Measurements from ENCODE around the gene MPP3.
"Not testable (repeated sequence)": the region's sequence is repeated elsewhere in the genome, so short reads cannot be mapped to it uniquely, and the experiment has no call there.

The MPP3 gene

GRCh38 chr17:43852571-43852970 is 19.6 kb upstream of the MPP3 start:
- Mint-ChIP-seq H3K4me1 (ENCODE audit: low read depth) (no peaks in the 10 kb centered on the region), H3K9me3 (no peaks in the 10 kb centered on the region), H3K27ac (no peak overlapping the region)

GRCh38 chr17:43849116-43849515 is 16.2 kb upstream of the MPP3 start:
- H3K36me3 Mint-ChIP-seq (ENCODE audit: low read depth) = no peaks in the 10 kb centered on the region
- no peak overlapping the region for H3K4me3 Mint-ChIP-seq
- no peaks in the 10 kb centered on the region for H3K9me3 Mint-ChIP-seq
- DNase-seq = no peak
- H3K4me1 Mint-ChIP-seq (ENCODE audit: low read depth) = no peaks in the 10 kb centered on the region
- no peak overlapping the region for H3K27ac Mint-ChIP-seq
- H3K27me3 Mint-ChIP-seq = peaks cover 33% of the 10 kb centered on the region

More at GRCh38 chr17:43852571-43852970, 19.6 kb upstream of the MPP3 start:
- H3K36me3 Mint-ChIP-seq (ENCODE audit: low read depth) = no peaks in the 10 kb centered on the region
- no peak for DNase-seq
- H3K4me3 Mint-ChIP-seq = no peak overlapping the region
- peaks cover 40% of the 10 kb centered on the region for H3K27me3 Mint-ChIP-seq

GRCh38 chr17:43848601-43849000 is 15.7 kb upstream of the MPP3 start:
- H3K27ac Mint-ChIP-seq = no peak overlapping the region
- no peak for DNase-seq
- no peaks in the 10 kb centered on the region for H3K9me3 Mint-ChIP-seq
- H3K4me1 Mint-ChIP-seq (ENCODE audit: low read depth) = no peaks in the 10 kb centered on the region
- peaks cover 33% of the 10 kb centered on the region for H3K27me3 Mint-ChIP-seq
- H3K4me3 Mint-ChIP-seq = no peak overlapping the region
- H3K36me3 Mint-ChIP-seq (ENCODE audit: low read depth) = no peaks in the 10 kb centered on the region

GRCh38 chr17:43846963-43847371 is 14.0 kb upstream of the MPP3 start, which contains the start of gene CD300LG:
Gene CD300LG, plus strand, starts transcription at chr17:43847176. Its CDS starts 41 bp downstream, at chr17:43847217.
- H3K4me1 Mint-ChIP-seq (ENCODE audit: low read depth) = no peaks in the 10 kb centered on the region
- no peak within 1 kb of the TSS for H3K27ac Mint-ChIP-seq
- no peaks in the 10 kb centered on the region for H3K9me3 Mint-ChIP-seq
- no peak for DNase-seq
- no peak within 1 kb of the TSS for H3K4me3 Mint-ChIP-seq
- peaks cover 29% of the 10 kb centered on the region for H3K27me3 Mint-ChIP-seq
- no peaks in the 10 kb centered on the region for H3K36me3 Mint-ChIP-seq (ENCODE audit: low read depth)

- no peaks in the 10 kb centered on the region for H3K36me3 Mint-ChIP-seq (ENCODE audit: low read depth)
- H3K4me3 Mint-ChIP-seq = no peak overlapping the region
- peaks cover 31% of the 10 kb centered on the region for H3K27me3 Mint-ChIP-seq
- no peaks in the 10 kb centered on the region for H3K4me1 Mint-ChIP-seq (ENCODE audit: low read depth)
- H3K9me3 Mint-ChIP-seq = no peaks in the 10 kb centered on the region
- no peak overlapping the region for H3K27ac Mint-ChIP-seq
- DNase-seq = peak; percentile 87
Measured at GRCh38 chr17:43846221-43846712, 13.3 kb upstream of the MPP3 start.

- DNase-seq = no peak
- Mint-ChIP-seq H3K4me3 (no peak overlapping the region), H3K27ac (no peak overlapping the region), H3K4me1 (ENCODE audit: low read depth) (no peaks in the 10 kb centered on the region), H3K36me3 (ENCODE audit: low read depth) (no peaks in the 10 kb centered on the region), H3K27me3 (peaks cover 31% of the 10 kb centered on the region), H3K9me3 (no peaks in the 10 kb centered on the region)
Measured at GRCh38 chr17:43845766-43846165, 12.8 kb upstream of the MPP3 start.

GRCh38 chr17:43844241-43844640 is 11.3 kb upstream of the MPP3 start:
- DNase-seq = no peak
- Mint-ChIP-seq H3K4me1 (ENCODE audit: low read depth) (no peaks in the 10 kb centered on the region), H3K27me3 (peaks cover 42% of the 10 kb centered on the region), H3K4me3 (no peak overlapping the region), H3K9me3 (no peaks in the 10 kb centered on the region), H3K27ac (no peak overlapping the region), H3K36me3 (ENCODE audit: low read depth) (no peaks in the 10 kb centered on the region)

- Mint-ChIP-seq H3K9me3 (no peaks in the 10 kb centered on the region), H3K36me3 (ENCODE audit: low read depth) (no peaks in the 10 kb centered on the region), H3K4me1 (ENCODE audit: low read depth) (no peaks in the 10 kb centered on the region), H3K4me3 (no peak overlapping the region), H3K27me3 (peaks cover 34% of the 10 kb centered on the region), H3K27ac (no peak overlapping the region)
- DNase-seq = no peak
Measured at GRCh38 chr17:43842975-43843325, 10.0 kb upstream of the MPP3 start.

- not testable (repeated sequence) for H3K9me3 Mint-ChIP-seq; DNase-seq; H3K4me1 Mint-ChIP-seq (ENCODE audit: low read depth)
Measured at GRCh38 chr17:43842091-43842974, 9.4 kb upstream of the MPP3 start.

GRCh38 chr17:43841282-43841681 is 8.3 kb upstream of the MPP3 start:
- Mint-ChIP-seq H3K36me3 (ENCODE audit: low read depth) (no peaks in the 10 kb centered on the region), H3K27ac (no peak overlapping the region), H3K27me3 (peaks cover 36% of the 10 kb centered on the region), H3K9me3 (no peaks in the 10 kb centered on the region), H3K4me1 (ENCODE audit: low read depth) (no peaks in the 10 kb centered on the region), H3K4me3 (no peak overlapping the region)
- no peak for DNase-seq

More at GRCh38 chr17:43842091-43842974, 9.4 kb upstream of the MPP3 start:
- H3K4me3 Mint-ChIP-seq; H3K36me3 Mint-ChIP-seq (ENCODE audit: low read depth); H3K27ac Mint-ChIP-seq: not testable (repeated sequence)
- peaks cover 33% of the 10 kb centered on the region for H3K27me3 Mint-ChIP-seq

GRCh38 chr17:43840814-43841213 is 7.9 kb upstream of the MPP3 start:
- H3K27ac Mint-ChIP-seq = no peak overlapping the region
- peaks cover 40% of the 10 kb centered on the region for H3K27me3 Mint-ChIP-seq
- H3K36me3 Mint-ChIP-seq (ENCODE audit: low read depth) = no peaks in the 10 kb centered on the region
- H3K9me3 Mint-ChIP-seq = no peaks in the 10 kb centered on the region
- DNase-seq = no peak
- no peak overlapping the region for H3K4me3 Mint-ChIP-seq
- no peaks in the 10 kb centered on the region for H3K4me1 Mint-ChIP-seq (ENCODE audit: low read depth)

- DNase-seq = no peak
- Mint-ChIP-seq H3K27ac (no peak overlapping the region), H3K4me3 (no peak overlapping the region), H3K4me1 (ENCODE audit: low read depth) (no peaks in the 10 kb centered on the region), H3K9me3 (no peaks in the 10 kb centered on the region), H3K36me3 (ENCODE audit: low read depth) (no peaks in the 10 kb centered on the region), H3K27me3 (peaks cover 50% of the 10 kb centered on the region)
Measured at GRCh38 chr17:43839670-43840108, 6.7 kb upstream of the MPP3 start.

GRCh38 chr17:43834106-43834505 is 1.2 kb upstream of the MPP3 start:
- Mint-ChIP-seq H3K27ac (no peak overlapping the region), H3K4me1 (ENCODE audit: low read depth) (peaks cover 22% of the 10 kb centered on the region), H3K4me3 (no peak overlapping the region), H3K9me3 (no peaks in the 10 kb centered on the region), H3K36me3 (ENCODE audit: low read depth) (no peaks in the 10 kb centered on the region), H3K27me3 (peaks cover 56% of the 10 kb centered on the region)
- DNase-seq = no peak

- no peaks in the 10 kb centered on the region for H3K9me3 Mint-ChIP-seq
- DNase-seq = peak; percentile 48
- H3K27ac Mint-ChIP-seq = no peak overlapping the region
- no peaks in the 10 kb centered on the region for H3K36me3 Mint-ChIP-seq (ENCODE audit: low read depth)
- peaks cover 53% of the 10 kb centered on the region for H3K27me3 Mint-ChIP-seq
- H3K4me1 Mint-ChIP-seq (ENCODE audit: low read depth) = peaks cover 22% of the 10 kb centered on the region
- peak overlapping the region; percentile 67 for H3K4me3 Mint-ChIP-seq
Measured at GRCh38 chr17:43832168-43832975, 574 bp downstream of the MPP3 start.

- Mint-ChIP-seq H3K4me1 (ENCODE audit: low read depth) (peaks cover 22% of the 10 kb centered on the region), H3K9me3 (no peaks in the 10 kb centered on the region), H3K27ac (no peak overlapping the region), H3K36me3 (ENCODE audit: low read depth) (no peaks in the 10 kb centered on the region), H3K4me3 (peak overlapping the region; percentile 35), H3K27me3 (peaks cover 51% of the 10 kb centered on the region)
- no peak for DNase-seq
Measured at GRCh38 chr17:43831633-43832032, 1.3 kb downstream of the MPP3 start.
